Fibroblast of the aortic adventitia (primary cell): ENCODE results near the gene COPS2. TPM values are rescaled to one million over a fixed set of nuclear protein-coding genes. Genes with fewer than 3 reads are reported as not detected.

Experiments used
- DNase-seq: peaks from one replicate; pipeline ENCODE4 v3.0.0-alpha.2; 2010; ENCODE audit warnings: low read depth
- H3K4me3 ChIP-seq: 2 replicates; pipeline ENCODE4 v1.5.1; 2011; ENCODE audit warnings: low read depth, mild to moderate bottlenecking, control low read depth, low read length, moderate library complexity
- total RNA-seq: library from RNA; depleted of rRNA; stranded (reverse); fragments of >200 nt; gene quantifications from 2 replicates; pipeline ENCODE4 v1.2.3, GENCODE V29; 2012; ENCODE audit warnings: low replicate concordance
- TF ChIP-seq, protein P1 (sequence below): IDR thresholded peaks from 2 replicates; pipeline ENCODE4 v1.5.1; 2011; ENCODE audit warnings: mild to moderate bottlenecking, low read length, control low read depth, inconsistent platforms; ENCODE audit not compliant: insufficient read depth

Gene COPS2
- total RNA-seq, 1 donor: 116 TPM

DNA sequence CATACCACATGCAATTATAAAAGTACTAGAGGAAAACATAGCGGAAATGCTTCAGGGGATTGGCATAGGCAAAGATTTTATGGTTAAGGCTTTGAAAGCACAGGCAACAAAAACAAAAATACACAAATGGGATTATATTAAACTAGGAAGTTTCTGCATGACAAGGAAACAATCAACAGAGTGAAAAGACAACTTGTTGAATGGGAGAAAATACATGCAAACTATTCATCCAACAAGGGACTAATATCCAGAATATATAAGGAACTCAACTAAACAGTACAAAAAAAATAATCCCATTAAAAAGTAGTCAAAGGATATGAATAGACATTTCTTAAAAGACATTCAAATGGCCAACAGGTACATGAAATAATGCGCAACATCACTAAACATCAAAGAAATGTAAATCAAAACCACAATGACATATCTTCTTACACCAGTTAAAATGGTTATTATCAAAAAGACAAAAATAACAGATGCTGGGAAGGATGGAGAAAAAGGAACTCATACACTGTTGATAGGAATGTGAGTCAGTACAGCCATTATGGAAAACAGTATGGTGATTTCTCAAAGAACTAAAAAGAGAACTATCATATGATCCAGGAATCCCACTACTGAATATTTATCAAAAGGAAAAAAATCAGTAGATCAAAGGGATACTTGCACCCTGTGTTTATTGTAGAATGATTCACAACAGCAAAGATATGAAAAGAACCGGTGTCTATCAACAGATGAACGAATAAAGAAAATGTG is 39.1 kb downstream of the COPS2 start:
- TF ChIP-seq, protein P1, sequence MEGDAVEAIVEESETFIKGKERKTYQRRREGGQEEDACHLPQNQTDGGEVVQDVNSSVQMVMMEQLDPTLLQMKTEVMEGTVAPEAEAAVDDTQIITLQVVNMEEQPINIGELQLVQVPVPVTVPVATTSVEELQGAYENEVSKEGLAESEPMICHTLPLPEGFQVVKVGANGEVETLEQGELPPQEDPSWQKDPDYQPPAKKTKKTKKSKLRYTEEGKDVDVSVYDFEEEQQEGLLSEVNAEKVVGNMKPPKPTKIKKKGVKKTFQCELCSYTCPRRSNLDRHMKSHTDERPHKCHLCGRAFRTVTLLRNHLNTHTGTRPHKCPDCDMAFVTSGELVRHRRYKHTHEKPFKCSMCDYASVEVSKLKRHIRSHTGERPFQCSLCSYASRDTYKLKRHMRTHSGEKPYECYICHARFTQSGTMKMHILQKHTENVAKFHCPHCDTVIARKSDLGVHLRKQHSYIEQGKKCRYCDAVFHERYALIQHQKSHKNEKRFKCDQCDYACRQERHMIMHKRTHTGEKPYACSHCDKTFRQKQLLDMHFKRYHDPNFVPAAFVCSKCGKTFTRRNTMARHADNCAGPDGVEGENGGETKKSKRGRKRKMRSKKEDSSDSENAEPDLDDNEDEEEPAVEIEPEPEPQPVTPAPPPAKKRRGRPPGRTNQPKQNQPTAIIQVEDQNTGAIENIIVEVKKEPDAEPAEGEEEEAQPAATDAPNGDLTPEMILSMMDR: no peak
- DNase-seq: no peak
- H3K4me3 ChIP-seq: no peak overlapping the region

DNA sequence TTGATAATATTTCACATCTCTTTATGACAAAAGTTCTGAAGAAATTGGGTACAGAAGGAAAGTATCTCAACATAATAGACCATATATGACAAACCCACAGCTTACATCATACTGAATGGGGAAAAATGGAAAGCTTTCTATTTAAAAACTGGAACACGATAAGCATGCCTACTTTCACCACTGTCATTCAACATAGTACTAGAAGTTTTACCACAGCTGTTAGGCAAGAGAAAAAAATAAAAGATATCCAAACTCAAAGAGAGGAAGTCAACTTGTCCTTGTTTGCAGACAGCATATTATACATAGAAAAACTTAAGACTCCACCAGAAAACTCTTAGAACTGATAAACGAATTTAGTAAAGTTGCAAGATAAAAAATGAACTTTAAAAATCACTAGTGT is 40.3 kb downstream of the COPS2 start:
- no peak overlapping the region for H3K4me3 ChIP-seq
- TF ChIP-seq, protein P1: no peak
- DNase-seq: no peak

DNA sequence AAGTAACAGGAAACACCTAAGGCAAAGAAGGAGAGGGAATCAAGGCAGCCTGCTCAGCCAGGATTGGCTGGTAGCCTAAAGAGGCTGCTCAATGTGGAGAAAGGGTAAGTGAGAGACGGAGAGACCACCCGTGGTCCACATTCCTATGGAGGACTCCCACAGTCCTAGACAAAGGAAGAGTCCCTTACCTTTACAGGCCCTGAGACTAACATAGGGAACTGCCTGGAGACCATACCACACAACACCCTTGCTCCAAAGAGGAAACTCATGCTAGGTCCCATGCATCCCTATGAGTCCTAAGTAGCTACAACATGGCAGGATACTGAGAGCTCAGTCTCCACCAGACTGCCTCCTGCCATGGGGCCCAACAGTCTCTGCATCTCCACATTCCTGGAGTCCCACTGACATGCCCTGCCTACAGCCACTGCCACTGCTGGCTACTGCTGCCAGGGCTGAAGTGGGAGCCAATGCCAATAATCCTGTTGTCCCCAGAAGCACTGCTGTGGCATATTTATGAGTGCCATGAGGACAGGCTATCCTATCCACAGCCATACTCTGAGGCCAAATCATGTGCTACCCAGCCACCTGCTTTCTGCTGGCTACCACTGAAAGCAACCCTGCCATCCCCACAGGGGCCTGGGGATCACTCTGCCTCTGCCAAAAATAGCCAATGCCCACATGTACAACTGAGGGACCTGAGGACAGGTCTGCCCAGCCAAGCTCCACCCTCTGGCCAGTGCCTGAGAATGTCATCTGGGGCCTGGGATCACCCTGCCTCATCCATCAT is 45.0 kb downstream of the COPS2 start:
- DNase-seq: no peak
- TF ChIP-seq, protein P1: no peak
- no peak overlapping the region for H3K4me3 ChIP-seq

DNA sequence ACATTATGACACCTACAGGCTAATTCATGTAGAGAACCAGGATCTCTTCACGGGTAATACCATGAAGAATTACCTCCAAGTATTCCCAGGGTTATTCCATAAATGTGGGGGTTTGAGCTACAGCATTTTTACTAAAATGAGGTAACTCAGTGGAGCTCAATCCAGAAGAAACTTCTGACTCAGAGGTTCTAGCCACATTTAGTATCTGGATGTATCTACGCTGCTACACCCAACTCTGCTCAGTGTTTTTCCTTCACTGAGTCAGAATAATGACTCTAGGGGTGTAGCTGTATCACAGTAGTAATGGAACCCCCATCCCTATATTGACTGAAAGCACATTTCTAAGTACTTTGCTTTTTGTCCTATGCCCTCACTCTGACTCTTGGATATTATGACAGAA is 52.4 kb downstream of the COPS2 start:
- H3K4me3 ChIP-seq: no peak overlapping the region
- TF ChIP-seq, protein P1: no peak
- DNase-seq: peak; percentile 47

DNA sequence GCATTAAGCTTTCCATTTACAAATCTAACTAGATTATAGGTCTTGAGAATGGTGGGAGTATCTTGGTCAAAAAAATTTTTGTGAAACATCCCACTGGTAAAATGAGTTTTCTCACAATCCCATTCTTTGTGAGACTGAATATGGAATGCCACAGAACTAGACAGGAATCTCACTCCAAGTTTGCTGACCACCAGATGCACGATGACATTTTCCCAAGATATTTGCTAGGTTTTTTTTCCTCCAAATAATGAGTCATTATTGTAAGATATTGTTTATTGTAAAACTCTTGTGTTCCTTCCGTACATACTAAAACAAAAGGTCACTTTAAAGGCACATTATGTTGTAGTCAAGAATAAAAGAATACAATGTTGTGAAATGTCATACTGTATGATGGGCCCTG is 53.9 kb downstream of the COPS2 start:
- DNase-seq: peak; percentile 31
- TF ChIP-seq, protein P1: no peak
- no peak overlapping the region for H3K4me3 ChIP-seq

DNA sequence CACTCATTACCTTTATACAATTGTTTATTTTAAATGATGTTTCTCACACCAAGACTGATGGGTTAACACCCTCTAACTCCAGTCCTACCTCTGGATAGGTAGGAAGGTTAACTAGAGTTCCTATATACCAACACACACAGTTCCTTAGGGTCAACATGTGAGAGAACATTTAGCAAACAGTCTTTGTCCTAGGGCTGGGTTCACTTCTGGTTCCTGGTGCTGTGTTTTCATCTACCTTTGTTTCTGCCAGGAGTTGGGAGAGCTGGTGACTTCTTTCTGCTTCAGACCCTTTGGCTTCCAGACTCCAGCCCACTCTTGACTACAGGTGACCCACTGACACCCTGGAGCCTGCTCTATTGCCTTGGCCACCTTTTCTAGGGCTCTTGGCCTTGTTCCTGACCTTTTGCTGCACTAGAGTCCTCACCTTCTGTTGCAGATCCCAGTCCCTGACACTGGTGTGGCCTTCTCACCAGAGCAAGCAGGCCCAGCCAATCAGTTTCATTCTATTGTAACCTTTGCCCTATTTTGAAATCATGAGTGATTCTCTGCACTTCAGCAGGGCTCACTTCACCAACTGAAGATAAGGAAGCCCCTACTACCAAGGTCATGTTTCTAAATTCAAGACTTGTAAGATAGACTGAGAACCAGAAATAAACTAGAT is 59.2 kb downstream of the COPS2 start:
- TF ChIP-seq, protein P1: no peak
- no peak overlapping the region for H3K4me3 ChIP-seq
- no peak for DNase-seq
